ENCODE data around the gene BDH1.

BDH1 gene

GRCh38 chr3:197510642-197511018 is 45.1 kb downstream of the BDH1 start:
- in situ Hi-C loops (cut with MboI; ENCODE audit: low sequenced_read_pairs, unreplicated experiment): loop anchor here (25.0 kb wide), 2 partner anchors 248 to 523 kb away; no protein-coding TSS in a partner anchor

GRCh38 chr3:197508924-197509775 is 46.6 kb downstream of the BDH1 start:
- no peak for DNase-seq (ENCODE audit: low spot score)
- no peak for TF ChIP-seq CTCF (IDR thresholded peaks at IDR 0.05; ENCODE audit: borderline replicate concordance, control extremely low read depth, extremely low read depth, insufficient read depth, missing control alignments)
- in situ Hi-C loops (cut with MboI; ENCODE audit: low sequenced_read_pairs, unreplicated experiment): loop anchor here (25.0 kb wide), 2 partner anchors 247 to 522 kb away; no protein-coding TSS in a partner anchor

More at GRCh38 chr3:197510642-197511018, 45.1 kb downstream of the BDH1 start:
- no peak for TF ChIP-seq CTCF (IDR thresholded peaks at IDR 0.05; ENCODE audit: borderline replicate concordance, control extremely low read depth, extremely low read depth, insufficient read depth, missing control alignments)
- peak; percentile 27 for DNase-seq (ENCODE audit: low spot score)

- no peak for TF ChIP-seq CTCF (IDR thresholded peaks at IDR 0.05; ENCODE audit: borderline replicate concordance, control extremely low read depth, extremely low read depth, insufficient read depth, missing control alignments)
- no peak for DNase-seq (ENCODE audit: low spot score)
- in situ Hi-C loops (cut with MboI; ENCODE audit: low sequenced_read_pairs, unreplicated experiment): loop anchor here (25.0 kb wide), 2 partner anchors 246 to 521 kb away; no protein-coding TSS in a partner anchor
Observed at GRCh38 chr3:197508461-197508860, 47.3 kb downstream of the BDH1 start.

- TF ChIP-seq CTCF (IDR thresholded peaks at IDR 0.05; ENCODE audit: borderline replicate concordance, control extremely low read depth, extremely low read depth, insufficient read depth, missing control alignments): no peak
- in situ Hi-C loops (cut with MboI; ENCODE audit: low sequenced_read_pairs, unreplicated experiment): loop anchor here (25.0 kb wide), 2 partner anchors 246 to 521 kb away; no protein-coding TSS in a partner anchor
- DNase-seq (ENCODE audit: low spot score): no peak
Observed at GRCh38 chr3:197508051-197508451, 47.7 kb downstream of the BDH1 start.

GRCh38 chr3:197507541-197507940 is 48.2 kb downstream of the BDH1 start:
- no peak for TF ChIP-seq CTCF (IDR thresholded peaks at IDR 0.05; ENCODE audit: borderline replicate concordance, control extremely low read depth, extremely low read depth, insufficient read depth, missing control alignments)
- in situ Hi-C loops (cut with MboI; ENCODE audit: low sequenced_read_pairs, unreplicated experiment): loop anchor here (25.0 kb wide), 2 partner anchors 245 to 520 kb away; no protein-coding TSS in a partner anchor

GRCh38 chr3:197507081-197507480 is 48.7 kb downstream of the BDH1 start:
- DNase-seq (ENCODE audit: low spot score): no peak
- in situ Hi-C loops (cut with MboI; ENCODE audit: low sequenced_read_pairs, unreplicated experiment): loop anchor here (25.0 kb wide), 2 partner anchors 245 to 520 kb away; no protein-coding TSS in a partner anchor
- no peak for TF ChIP-seq CTCF (IDR thresholded peaks at IDR 0.05; ENCODE audit: borderline replicate concordance, control extremely low read depth, extremely low read depth, insufficient read depth, missing control alignments)

More at GRCh38 chr3:197507541-197507940, 48.2 kb downstream of the BDH1 start:
- no peak for DNase-seq (ENCODE audit: low spot score)

Measured in GM13976 (cell line).